HG03095 (cell line): ENCODE measurements around the gene MYBPH.

Source experiments
- ATAC-seq: cut with Tn5 transposase; IDR thresholded peaks from one replicate; pipeline ENCODE4 v1.9.1; 2021; ENCODE audit warnings: moderate library complexity; ENCODE audit not compliant: unreplicated experiment

Gene MYBPH

DNA sequence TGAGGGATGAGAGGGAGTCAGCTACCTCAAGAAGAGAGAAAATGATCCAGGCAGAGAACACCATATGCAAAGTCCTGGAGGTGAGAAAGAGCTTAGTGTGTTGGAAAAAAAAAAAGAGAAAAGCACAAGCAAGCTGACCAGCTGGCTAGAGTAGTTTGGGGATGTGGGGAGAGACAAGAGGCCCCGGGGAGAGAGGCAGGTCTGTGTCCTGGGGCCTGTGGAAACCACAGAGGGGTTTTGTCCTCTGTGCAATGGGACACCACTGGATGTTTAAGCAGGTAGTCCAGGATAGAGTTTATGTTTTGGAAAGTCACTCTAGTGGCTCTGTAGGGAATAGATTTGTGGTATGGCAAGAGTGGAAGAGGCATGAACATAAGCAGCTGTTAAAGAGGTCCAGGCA, 25.3 kb upstream of the MYBPH start:
- no peak for ATAC-seq

DNA sequence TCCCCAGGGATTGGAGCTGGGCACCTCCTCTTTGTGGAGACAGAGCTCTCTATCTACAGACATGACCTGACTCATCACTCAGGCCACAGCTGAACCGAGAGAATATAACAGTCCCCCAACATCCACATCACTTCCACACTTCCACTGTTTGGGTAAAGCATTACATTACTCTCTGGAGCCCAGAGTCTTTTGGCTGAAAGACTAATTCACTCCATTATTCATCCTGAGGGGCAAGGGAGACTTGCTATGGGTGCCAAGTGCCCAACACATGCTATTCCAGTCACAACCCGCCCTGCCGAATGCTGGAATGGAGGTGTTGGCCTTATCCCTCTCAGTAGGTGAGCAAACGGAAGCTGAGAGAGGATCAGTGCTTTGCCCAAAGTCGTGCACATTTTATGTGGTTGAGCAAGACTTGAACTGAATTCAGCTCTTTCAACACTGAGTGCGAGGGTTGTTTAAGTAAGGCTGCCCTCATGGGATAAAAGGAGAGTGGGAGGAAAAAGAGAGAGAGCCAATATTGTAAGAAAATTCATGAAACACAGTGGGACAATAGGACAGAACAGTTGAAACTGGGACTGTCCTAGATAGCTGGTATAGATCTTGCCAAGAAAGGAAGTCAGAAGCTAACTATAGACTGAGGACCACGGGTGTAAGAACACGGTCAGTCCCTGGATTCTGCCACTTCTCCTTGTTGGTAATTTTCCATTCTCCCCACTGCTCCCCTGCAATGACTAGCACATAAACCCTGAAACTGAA, 24.4 kb upstream of the MYBPH start:
- ATAC-seq = no peak

DNA sequence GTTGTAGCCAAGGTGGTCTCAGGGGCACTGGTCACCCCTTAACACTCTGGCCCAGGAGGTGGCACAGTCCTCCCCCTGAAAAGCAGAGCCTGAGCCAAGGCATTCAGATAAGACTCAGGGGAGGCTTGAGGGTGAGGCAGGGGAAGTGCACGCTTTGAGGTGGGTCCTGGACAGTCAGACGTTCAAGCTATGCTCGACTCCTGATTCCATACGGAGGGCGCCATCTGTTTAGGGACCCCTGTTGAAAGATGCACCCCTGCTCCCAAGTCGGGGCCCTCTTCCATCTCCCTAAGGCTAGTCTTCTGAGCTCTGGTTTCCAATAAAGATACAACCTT, 23.8 kb upstream of the MYBPH start:
- ATAC-seq = no peak

DNA sequence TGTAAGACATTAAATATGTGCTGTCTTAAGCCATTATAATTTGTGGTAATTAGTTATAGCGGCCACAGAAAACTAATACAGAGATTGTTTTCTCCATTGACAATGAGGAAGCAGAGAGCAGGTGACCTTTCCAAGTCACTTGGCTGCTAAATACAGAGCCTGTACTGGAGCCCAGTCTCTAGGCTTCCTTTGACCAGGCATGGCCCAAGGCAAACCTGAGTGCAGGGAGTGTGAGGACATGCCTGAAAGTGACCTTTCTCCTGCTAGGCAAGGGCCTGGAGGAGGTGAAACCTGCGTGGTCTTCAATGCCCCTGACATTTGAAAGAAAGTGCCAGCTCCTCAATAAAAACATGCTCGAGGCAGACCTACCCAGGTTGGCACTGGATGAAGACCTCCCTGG, 23.4 kb upstream of the MYBPH start:
- ATAC-seq = no peak

DNA sequence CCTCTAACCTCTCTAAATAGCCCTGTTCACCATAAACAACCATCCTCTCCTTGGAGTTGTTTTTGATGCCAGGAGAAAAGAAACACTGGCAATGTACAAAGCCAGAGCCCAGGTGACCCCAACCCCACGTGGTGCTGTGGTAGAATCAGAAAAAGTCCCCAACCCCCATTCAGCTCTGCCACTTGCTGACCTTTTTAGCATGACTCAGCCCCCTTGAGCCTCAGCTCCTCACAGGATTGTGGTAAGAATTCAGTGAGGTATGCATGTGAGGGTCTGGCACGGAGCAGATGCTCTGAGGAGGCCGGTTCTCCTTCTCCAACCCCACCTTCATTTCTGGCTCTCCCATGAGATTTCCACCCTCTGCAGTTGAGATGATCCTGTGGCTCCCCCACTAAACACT, 22.0 kb upstream of the MYBPH start:
- no peak for ATAC-seq

DNA sequence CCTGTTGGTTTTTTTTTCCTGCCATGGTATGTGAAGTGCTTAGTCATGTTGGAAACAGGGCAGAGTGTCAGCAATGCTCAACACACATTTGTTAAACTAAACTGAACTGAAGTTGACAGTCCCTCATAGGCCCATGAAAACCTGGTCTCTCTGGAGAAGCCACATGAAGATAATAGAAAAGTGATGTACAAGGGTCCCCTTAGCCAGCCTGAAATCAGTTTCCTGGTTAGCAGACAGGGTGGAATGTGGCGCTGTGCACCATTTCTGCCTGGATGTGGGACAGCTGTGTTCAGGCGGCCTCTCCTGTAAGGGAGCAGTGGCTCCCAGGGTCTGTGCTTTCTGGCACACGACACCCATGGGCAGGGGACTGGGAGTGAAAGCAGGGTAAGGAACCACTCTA, 20.7 kb upstream of the MYBPH start:
- no peak for ATAC-seq

DNA sequence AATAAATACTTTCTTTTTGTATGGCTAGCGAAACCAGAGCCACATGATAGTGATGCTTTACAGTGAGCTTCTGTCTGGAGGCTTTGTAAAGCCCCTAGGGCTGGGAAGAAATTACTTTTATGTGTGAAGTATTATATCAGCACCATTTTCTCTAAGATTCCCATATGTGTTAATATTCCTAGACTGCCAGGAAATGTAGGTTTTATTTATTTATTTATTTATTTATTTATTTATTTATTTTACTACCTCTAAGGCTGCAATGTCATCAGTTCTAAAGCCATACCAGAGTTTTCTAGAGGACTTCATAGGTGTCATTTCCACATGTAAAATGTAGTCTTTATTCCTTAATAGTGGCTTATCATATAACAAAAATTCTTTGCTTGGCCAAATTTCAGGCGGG, 15.3 kb upstream of the MYBPH start:
- no peak for ATAC-seq

DNA sequence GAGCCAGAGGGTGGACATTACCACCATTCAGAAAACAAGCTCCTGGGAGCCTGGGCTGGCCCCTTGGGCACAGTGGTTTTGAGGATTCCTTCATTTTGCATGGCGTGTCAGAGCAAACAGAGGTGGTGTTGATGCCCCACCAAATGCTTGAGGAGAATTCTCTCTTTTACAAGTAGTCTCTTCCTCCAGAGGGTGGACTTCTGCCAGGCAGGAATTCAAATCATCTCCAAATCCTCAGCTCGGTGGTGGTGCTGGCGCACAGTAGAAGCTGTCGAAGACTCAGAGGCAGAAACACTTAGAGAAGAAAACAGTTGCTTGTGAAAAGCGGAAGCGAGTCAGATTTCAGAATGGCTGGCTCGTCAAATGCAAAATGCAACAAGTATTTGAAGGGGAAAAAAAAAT, 14.3 kb upstream of the MYBPH start:
- no peak for ATAC-seq

DNA sequence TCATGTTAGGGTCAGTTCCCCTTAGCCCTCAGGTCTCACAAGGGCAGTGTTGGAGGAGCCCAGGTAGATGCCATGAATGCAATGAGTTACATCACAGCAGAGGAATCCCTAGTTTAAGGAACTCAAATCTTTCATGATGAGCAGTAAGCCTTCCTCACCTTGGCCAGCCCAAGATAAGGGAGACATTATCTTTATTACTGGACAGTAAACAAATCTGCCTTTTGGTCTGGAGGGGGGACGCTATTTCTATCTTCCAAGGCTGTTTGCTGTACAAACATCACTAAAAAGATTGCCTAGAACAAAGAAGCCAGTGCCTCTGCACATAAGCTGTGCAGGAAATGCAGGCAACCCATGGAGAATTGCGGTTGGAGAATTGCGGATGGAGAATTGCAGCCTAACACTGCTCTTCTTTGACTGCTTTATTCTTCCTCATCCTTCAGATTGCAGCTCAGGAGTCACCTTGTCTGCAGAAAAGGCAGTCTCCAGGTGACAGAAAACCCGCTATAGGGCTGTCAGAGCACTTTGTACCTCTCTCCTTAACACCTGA, 13.1 kb upstream of the MYBPH start:
- ATAC-seq = no peak

DNA sequence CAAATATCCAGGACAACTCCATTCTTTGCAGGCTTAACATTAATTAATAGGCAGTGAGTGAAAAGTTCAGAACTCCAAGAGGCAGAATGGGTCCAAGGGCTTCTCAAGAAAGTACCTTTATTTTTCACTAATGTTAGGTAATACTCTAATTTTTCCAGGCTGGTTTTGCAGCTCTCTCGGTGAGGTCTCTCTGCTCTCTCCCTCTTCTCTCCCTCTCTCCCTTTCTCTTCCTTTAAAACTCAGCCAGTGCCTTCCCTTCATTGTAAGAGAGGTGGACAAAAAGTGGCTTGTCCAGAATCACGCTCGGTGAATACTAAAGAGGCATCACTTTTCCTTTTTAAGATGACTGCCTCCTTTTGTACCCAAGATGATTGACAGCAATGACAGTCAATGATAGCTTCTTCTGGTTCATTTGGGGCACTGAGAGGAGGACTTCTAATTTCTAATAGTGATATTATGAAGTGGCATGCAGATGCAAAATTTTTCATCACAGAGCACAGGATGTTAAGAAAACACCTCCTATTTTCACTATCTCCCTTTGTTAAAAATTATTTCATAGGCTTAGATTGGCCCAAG, 12.2 kb upstream of the MYBPH start:
- ATAC-seq = no peak

DNA sequence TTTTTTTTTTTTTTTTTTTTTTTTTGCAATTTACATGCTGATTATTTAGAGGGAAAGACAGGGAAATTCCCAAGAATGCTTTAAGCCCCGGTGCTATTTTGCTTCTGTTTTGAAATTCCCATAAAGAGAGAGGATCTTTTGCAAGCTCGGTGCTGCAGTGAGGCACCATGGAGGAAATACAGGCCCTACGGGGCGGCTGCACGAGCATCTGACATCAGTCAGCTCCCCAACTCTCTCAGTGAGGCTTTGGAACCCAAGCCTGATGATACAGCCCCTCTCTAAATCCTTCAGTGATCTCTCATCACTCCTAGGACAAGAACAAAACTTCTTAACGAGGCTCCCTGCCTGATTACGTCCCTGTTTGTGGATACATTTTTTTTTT, 11.7 kb upstream of the MYBPH start:
- no peak for ATAC-seq

DNA sequence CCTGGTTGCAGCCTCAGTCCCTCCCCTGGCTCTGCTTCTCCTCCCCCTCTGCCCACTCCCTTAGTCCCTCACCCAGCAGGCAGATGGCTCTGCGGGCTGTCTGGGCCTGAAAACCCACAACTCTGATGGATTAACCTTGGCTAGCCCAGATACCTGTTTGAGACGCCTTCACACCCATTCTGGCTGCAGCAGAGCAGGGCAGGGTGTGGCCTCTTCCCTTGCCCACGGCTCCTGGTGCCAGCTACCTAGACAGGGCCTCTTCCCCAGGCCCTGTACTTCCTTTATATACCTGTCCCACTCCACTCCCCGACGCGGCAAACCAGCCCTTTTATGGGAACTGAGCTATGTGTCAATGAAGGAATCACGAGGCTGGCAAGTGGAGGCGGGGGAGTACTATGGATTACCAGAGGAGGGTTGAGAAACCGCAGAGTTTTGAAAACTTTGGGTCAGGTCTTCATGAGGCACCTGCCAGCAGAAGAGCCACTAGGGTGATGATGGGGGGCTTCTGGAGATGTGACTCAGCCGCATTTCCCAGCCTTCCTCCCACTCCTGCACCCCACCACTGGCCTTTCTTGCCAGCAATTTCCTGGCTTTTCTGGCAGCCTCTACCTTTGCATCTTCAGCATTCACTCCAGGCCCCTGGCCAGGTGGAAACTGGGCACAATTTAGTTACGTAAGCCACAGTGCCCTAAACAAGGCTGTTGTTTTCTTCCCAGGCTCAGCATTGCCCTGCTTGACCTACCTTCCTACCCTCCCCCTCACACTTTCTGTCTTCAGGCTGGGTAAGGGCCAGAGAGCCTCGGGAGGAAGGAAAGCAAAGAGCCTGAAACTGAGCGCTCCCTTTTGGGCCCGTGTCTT, 11.0 kb upstream of the MYBPH start, which contains the start of gene CHI3L1:
TSS of gene CHI3L1 (minus strand) at position 259 of the 858 bp plus-strand sequence. CDS start at position 178, 81 bp downstream.
- no peak for ATAC-seq

DNA sequence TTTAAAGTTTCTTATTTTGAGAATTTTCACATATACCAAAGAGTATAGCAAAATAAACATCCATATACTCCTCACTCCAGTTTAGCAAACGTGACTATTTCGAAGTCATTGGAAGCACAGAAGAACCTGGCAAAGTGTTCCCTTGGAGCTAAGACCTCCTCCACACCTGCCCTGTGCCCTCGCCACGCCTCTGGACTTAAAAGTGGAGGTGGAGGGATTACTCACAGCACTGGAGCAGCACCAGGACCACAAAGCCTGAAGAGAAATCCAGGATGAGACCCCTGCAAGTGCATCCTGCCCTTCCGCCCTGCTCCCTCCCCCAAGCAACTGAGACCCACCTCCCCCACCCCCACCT, 10.4 kb upstream of the MYBPH start:
- ATAC-seq = no peak

DNA sequence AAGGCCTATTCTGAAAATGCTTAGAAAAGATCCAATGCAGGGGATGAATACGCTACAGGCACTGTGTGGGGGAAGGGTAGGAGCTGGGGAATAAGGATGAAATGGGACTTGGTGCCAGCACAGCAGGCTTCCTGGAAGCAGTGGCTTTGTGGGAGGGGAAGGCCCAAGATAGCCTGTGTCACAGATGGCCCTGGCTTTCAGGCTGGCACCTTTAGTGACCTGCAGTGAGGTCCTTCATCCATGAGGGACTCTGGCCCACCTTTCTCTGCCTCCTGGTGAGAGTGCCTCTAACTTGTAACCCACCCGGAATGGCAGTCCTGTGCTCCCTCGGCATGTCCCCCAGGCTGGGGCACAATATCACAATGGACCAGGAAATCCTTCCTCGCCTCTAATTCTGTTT, 10.0 kb upstream of the MYBPH start:
- no peak for ATAC-seq

DNA sequence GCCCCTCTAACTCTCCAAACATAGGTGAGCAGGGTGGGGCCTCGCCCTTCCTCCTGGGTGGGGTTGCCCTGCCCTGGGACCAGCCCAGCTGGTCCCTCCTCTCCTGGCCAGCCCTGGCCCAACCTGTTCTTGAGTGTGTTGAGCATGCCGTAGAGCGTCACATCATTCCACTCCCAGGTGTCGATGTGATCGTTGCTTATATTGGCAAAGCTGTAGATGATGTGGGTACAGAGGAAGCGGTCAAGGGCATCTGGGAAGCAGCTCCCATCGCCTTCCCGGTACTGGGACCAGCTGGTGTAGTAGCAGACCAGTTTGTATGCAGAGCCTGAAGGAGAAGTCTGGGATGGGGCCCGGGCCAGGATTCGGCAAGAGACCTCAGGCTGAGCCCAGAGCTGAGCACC, 9.4 kb upstream of the MYBPH start:
- ATAC-seq = no peak

DNA sequence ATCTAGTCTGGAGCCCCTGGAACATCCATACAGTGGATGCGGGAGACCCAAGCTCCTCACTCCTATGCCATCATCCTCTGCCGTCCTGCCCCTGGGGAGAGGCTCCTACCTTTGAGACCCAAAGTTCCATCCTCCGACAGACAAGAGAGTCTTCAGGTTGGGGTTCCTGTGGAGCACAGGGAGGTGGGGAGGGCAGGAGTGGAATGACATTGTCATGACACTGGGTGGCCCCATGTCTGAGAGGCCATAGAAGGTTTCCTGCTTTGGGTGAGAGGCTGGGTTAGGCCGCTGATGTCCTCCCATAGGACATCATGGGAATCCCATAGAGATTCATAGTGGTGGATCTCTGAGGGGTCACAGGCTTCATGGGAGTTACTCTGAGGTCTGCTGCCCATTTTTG, 8.8 kb upstream of the MYBPH start:
- no peak for ATAC-seq

DNA sequence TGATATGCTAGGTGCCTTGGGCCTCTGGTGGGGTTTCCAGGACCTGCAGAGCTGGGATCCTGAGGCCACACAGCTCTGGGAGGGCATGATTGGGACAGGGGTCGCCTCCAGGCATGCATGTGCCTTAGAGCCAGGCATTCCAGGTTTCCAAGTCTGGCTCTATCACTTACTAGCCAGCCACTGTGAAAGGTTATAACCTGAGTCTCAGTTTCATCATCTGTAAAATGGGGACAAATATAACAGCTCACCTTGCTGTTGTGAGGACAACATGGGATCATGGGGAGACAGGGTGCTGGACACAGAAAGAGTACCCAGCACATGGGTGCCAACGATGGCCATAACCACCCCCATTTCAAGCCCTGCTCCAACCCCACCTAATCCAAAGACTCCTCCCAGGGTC, 8.2 kb upstream of the MYBPH start:
- no peak for ATAC-seq

DNA sequence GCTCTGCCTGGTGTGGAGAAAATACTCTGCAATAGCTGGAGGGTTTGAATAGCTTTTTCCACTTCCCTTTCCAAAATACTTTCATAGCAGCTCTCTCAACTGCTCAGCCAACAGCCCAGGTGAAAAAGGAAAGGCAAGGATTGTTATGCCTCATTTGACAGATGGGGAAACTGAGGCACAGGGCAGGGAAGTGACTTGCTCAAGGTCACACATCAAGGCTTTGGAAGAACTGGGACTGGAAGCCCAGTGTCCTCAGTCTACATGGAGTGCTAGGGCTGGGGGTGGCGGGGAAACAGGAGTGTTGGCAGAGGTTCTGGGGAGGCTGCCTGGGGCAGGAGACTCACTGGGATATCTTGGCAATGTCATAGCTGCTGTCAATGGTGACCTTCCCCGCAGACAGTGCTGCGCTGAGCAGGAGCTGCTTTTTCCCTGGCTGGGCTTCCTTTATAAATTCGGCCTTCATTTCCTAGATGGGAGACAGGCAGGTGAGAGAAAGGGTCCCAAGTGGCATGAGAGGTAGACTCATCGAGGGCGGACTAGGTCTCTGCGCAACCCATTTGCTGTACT, 6.8 kb upstream of the MYBPH start:
- no peak for ATAC-seq

DNA sequence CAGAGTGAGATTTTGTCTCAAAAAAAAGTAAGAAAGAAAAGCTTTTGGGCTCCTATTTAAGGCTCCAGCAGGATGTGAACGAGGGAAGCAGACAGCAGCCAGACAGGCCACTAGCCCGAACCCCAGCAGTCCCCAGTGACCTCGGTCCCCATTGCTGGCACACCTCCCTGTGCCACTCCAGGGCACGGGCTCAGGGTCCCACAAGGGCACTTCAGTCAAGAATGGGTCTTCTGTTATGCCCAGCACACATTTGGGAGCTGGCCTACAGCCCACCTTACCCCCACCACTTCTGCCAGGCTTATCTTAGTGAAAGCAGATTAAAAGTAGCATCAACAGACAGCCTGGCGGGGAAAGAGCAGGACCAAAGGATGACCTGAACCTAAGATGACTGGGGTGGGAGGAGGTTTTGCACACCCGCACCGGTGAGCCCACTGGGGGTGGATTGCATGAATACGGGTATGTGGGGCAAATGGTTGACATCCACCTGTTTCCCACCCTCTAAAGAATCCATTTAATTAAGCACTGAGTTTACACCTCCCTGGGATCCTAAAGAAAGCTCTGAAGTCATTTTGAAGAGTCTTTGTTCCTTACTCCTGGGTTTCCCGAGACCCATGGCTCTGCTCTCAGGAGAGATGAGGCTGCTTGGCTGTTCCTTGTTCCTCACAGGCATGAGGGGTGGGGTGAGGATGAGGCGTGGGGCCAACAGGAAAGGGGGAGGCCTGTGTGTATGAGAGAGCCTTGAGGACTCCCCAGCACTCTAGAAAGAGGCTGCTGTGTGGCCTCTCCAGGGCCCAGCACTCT, 6.2 kb upstream of the MYBPH start:
- ATAC-seq = no peak

DNA sequence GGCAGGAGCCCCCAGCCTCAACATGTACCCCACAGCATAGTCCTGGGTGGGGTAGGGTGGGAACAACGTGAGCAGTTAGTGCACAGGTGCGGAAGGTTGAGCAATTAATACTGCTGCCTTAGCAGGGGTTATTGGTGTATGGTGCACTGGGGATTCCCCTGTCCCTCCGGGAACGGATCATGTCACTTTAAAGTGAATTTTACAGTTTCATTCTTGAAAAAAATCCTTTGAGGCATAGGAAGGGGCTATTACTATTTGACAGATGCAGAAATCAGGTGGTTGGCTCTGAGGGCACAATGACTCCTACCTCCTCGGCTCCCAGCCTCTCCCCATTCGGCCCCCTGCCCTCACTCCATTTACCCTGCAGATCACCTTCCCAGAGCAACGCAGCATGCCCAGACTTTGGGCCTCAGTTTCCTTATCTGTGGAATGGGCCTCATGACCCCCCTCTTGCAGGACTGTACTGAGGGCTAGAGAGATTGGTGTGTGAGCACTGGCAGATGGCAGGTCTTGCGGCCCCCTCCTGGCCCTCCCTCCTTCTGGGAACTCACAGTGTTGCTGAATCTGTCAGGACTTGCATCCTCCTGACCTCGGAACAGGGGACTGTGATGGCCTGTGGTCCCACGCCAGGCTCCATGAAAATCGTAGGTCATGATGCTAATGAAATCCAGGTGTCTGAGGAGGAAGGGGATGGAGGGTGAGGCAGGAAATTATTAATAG, 5.1 kb upstream of the MYBPH start:
- ATAC-seq = no peak
